GM13976 (cell line): Measurements from ENCODE around the gene MSANTD1.
A peak's percentile ranks its signal among the peaks of the same experiment; 100 is the strongest.

Experiments
- DNase-seq: peaks from one replicate; pipeline ENCODE4 v3.0.0; 2012; ENCODE audit warnings: low spot score
- in situ Hi-C: fragments of 300-500 bp; cut with MboI; formaldehyde crosslinking; loops from one replicate; pipeline ENCODE4 v1.12.0; 2022; ENCODE audit warnings: low sequenced_read_pairs, mixed read lengths, inconsistent platforms; ENCODE audit not compliant: unreplicated experiment
- TF ChIP-seq, protein P1 (sequence below): IDR thresholded peaks from 2 replicates; pipeline ENCODE4 v1.5.1; 2012; ENCODE audit warnings: borderline replicate concordance, mild to moderate bottlenecking; ENCODE audit not compliant: insufficient read depth; ENCODE audit errors: extremely low read depth, missing control alignments, control extremely low read depth

Gene MSANTD1

DNA sequence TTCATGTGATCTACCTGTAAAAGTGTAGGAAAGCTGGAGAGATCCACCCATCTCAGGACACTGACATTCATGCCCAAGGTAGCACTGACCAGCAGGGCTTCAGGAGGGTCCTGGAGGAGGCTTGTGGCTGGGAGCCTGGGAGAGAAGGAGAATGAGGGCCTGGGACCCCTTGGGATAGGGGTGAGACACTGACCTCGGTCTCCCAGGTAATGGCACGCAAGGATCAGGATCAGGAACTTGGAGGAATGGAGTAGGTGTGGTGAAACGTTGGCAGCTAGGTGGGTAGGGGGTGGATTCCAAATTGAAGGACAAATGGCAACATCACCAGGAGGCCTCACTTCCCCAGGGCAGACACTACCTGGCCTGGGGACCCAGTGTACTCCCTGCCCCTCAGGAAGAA lies 31.5 kb downstream of the MSANTD1 start:
- DNase-seq: no peak
- TF ChIP-seq, protein P1, sequence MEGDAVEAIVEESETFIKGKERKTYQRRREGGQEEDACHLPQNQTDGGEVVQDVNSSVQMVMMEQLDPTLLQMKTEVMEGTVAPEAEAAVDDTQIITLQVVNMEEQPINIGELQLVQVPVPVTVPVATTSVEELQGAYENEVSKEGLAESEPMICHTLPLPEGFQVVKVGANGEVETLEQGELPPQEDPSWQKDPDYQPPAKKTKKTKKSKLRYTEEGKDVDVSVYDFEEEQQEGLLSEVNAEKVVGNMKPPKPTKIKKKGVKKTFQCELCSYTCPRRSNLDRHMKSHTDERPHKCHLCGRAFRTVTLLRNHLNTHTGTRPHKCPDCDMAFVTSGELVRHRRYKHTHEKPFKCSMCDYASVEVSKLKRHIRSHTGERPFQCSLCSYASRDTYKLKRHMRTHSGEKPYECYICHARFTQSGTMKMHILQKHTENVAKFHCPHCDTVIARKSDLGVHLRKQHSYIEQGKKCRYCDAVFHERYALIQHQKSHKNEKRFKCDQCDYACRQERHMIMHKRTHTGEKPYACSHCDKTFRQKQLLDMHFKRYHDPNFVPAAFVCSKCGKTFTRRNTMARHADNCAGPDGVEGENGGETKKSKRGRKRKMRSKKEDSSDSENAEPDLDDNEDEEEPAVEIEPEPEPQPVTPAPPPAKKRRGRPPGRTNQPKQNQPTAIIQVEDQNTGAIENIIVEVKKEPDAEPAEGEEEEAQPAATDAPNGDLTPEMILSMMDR: no peak
- in situ Hi-C loops: no loop called here

DNA sequence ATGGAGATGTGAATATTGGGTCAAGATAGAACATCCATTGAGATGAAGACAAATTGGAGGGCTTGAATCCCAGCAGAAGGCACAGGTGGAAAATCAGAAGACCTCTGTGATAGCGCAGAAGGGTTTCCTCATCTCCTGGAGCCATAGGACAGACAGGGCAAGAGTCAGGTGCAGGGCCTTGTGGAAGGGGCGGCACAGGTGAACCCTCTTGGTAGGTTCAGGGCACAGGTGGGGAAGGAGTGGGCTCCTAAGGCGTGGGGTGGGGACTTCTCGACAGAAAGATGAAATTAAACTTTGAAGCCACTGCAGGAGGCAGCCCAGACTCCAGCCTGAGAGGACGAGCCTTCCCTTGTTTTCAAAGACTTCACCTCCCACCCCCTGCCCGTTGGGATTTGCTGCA lies 34.5 kb downstream of the MSANTD1 start:
- TF ChIP-seq, protein P1: no peak
- DNase-seq: no peak
- in situ Hi-C loops: no loop called here

DNA sequence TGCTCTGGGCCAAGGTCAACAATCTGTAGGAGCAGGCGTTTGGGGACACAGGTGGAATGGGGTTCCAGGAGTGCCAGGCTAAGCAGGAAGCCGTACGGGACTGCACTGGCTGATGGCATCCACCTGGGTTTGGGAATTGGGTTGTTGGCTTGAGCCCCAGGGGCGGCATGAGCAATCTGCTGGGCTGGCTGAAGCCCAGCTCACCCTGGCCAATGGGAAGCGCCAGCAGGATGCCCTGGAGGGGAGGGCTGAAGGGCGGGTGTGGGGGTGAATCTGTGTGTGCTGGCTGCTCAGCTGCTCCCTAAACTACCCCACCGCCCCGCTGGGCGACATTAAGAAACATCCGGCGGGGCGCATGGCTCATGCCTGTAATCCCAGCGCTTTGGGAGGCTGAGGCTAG lies 35.0 kb downstream of the MSANTD1 start:
- in situ Hi-C loops: no loop called here

DNA sequence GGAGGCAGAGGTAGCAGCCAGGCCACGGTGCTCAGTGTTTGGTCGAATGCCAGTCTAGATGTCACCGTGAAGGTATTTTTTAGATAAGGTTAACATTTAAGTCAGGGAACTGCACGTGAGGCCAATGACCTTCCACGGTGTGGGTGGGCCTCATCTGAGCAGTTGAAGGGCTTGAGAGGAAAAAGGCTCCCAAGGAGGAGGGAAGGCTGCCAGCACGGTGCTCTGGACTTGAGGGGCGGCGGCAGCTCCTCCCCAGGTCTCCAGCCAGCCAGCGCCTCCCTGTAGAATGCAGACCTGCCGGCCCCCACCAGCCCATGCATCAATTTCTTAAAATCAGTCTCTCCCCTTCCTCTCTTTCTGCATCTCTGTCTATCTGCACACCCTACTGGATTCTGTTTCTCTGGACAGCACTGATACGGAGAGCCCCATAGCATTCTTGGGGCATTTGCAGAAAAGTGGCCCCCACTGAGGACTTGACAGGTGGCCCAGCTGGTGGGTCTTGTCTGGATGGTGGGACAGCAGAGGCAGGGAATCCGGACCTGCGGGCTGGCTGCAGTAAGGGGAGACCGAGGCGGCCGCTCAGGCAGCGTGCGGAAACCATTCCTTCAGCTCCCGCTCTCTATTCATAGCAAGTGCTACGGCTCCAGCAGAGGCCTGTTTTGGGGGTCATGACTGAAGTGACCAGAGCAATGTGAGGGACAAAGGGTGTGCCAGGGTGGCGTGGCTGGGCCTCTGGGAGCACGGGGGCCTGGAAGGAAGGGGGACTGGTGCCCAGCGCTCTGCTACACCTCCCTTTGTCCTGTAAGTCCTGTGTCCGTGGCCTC lies 36.0 kb downstream of the MSANTD1 start:
- DNase-seq: no peak
- TF ChIP-seq, protein P1: no peak
- in situ Hi-C loops: no loop called here

More for the DNA sequence above, 35.0 kb downstream of the MSANTD1 start:
- TF ChIP-seq, protein P1: no peak
- DNase-seq: no peak

DNA sequence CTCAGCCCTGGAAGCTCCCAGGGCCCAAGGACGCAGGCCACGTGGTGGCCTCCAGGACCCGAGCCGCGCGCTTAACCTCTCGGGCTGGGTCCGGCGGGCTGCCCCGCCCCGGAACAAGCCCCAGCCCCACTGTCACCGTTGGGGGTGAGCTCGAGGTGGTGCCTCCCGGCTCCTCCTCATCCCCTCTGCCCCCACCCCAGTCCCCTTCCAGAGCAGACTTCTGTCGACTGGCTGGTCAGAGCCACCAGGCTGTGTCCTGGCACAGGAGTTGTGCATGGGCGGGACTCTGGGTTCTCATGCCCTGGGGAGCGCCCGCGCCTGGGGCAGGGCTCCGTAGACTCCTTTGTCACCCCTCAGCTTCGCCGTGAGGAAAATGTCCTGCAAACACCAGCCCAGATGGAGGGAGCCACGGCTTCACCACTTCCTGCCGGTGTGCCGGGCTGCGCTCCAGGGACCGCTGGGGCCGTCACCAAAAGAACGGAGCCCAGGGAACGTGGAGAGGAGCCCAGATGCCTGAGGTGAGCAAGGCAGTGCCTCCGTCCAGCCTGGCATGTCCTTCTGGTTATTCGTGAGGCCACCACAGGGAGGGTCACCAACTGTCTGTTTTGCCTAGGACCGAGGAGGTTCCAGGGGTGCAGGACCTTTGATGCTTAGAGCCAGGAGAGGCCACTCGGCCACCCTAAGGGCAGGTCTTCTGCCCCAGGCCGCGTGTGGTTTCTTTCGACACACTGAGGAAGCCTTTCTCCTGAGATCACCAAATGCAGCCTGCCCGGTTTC lies 36.8 kb downstream of the MSANTD1 start:
- DNase-seq: no peak
- TF ChIP-seq, protein P1: no peak
- in situ Hi-C loops: no loop called here

DNA sequence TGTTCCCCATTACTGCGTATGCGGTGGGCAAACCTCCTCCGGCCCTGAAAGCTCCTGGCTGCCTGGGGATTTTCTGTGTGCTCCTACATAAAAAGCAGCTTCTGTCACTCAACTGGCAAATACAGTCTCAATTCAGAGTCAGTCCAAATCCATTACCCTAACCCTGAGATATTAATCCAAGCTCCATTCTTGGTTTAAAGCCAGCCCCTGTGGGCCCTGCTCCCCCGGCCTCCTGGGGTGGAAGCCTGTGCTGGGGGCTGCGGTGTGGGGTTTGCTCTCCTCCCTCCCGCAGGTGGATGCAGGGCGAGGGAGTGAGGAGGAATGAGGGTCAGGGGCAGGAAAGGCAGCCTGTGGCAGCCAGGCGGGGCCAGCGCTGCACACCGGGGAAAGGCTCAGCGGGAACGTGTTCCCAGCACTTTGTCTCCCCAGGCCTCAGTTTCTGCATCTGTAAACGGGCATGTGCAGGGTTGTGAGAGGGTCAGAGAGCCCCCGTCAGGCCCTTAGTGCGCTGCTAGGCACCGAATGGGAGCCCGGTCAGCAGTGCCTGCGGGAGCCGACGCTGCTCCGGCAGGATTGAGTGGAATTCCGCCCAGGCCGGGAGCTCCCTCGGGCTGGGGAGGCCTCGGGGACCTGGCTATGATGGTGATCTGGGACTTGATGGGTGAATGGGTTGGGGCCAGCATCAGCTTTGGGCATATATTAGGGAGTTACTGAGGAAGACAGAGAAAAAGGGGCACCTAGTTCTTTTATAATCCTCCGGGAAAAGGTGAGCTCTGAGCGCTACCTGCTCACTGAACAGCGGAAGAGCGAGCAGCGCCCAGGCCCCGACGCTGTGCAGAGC lies 37.6 kb downstream of the MSANTD1 start:
- TF ChIP-seq, protein P1: no peak
- in situ Hi-C loops: no loop called here

More for the DNA sequence above, 37.6 kb downstream of the MSANTD1 start:
- DNase-seq: peak; percentile 88
